OCI-M2 (cell line): ENCODE results near the gene DGCR8.
"Not testable (repeated sequence)": the region's sequence is repeated elsewhere in the genome, so short reads cannot be mapped to it uniquely, and the experiment has no call there.

Experiments used
- DNase-seq: peaks from one replicate; lab custom pipeline; 2025; ENCODE audit not compliant: unreplicated experiment; lab: John Stamatoyannopoulos, UW

Gene DGCR8

DNA sequence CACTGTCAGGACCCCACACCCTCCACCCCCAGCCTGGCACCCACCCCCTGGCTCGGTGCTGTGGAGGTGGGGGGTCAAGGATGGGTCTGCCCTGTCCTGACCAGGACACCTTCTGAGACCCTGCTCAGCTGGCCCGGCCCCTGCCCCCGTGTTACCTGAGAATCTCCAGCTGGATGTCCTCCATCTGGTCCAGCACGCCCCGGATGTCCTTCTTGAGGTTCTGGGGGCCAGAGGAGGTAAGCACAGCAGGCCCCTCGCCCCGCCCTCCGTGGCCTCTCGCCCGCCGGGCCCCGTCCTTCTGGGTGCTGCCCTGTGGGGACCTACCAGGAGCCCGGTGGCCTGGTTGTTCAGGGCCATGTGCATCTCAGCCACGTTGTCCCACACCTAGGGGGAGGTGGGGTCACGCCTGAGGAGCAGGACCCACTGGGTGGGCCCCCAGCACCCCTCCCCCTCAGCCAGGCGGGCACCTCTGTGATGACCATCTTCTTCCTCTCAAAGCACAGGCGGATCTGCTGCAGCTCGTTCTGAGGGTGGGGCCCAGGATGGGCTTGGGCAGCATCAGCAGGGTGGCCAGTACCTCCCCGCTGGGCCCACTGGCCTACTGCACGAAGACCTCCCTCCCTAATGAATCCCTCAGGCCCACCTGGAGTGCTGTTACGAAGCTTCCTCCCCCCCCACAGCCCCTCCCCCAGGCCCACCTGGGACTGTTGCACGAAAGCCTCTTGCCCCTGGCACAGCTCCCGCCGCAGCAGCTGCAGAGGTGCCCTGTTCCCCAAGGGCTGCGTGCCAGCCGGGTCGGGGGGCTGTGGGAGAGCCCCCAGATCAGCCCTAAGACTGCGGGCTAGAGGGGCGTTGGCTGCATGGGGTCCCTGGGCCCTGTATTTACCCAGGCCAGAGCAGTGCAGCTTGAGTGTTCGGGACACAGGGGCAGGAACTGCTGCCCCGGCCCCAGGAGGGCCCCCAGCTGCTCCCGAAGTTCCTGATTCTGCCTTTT, 69.5 kb downstream of the DGCR8 start:
- no peak for DNase-seq

DNA sequence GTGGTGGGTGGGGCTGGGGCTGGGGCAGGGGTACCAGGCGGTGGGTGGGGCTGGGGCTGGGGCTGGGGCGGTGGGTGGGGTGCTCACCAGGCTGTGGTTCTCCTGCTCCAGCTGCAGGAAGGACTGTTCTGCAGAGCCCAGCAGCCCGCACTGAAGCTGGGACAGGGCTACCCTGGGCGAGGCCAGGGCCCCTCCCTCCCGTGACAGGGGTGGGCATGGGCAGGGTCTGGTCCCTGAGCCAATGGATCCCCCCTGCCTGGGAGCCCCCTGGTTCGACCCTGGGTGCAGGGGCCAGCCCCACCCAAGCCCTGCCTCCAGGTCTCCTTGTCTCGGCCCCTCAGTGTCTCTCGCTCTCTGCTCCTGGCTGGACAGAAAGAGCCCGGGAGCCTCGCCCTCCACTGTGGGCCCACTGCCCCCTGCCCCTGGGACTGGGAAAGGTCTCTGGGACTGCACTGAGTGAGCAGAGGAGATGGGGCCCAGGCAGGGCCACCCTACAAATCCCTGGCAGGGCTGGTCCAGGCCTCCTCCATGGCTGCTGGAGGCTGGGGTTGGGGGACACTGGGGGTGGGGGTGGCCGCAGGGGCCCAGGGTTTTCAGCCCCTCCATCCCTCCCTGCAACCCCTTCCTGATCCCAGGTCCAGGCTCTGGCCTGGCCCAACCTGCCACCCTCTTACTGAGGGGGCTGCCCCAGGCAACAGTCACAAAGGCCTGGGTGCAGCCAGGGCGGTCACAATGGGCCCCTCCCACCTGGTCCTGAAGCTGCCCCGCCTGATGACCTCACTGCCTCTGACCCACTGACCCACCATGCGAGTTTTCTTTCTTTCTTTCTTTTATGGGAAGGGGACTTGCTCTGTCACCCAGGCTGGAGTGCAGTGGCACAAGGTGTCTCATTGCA, 70.6 kb downstream of the DGCR8 start, which contains the start of gene CCDC188:
Gene CCDC188, minus strand, starts transcription at position 675 of the 895 bp plus-strand sequence. Its CDS starts 69 bp downstream, at position 606.
- no peak for DNase-seq

DNA sequence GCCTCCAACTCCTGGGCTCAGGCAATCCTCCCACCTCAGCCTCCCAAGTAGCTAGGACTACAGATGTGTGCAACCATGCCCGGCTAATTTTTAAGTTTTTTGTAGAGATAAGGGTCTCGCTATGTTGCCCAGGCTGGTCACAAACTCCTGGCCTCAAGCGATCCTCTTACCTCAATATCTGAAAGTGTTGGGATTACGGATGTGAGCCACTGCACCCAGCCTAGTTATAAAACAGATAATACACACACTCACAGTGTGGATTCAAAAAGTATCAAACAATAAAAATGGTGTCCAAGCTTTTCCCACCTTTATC, 71.2 kb downstream of the DGCR8 start:
- DNase-seq, result no peak

DNA sequence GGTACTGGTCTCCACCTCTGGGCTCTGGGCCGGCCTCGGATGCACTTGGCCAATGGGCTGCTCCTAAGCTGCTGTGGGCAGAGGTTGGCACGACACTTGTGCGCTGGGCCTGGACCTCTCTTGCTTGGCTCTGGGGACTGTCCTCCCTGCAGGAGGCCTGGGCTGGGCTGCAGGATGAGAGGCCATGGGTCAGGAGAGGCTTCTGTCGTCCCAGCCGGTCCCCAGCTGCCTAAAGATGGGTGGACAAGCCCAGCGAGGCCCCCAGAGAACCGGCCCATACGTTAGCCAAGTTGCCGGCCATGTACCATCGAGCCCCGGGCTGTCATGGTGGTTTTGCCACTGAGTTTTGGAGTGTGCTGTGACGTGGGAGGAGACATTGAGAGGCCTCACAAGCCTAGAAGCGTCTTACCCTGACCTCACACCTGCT, 72.4 kb downstream of the DGCR8 start:
- DNase-seq, result no peak

DNA sequence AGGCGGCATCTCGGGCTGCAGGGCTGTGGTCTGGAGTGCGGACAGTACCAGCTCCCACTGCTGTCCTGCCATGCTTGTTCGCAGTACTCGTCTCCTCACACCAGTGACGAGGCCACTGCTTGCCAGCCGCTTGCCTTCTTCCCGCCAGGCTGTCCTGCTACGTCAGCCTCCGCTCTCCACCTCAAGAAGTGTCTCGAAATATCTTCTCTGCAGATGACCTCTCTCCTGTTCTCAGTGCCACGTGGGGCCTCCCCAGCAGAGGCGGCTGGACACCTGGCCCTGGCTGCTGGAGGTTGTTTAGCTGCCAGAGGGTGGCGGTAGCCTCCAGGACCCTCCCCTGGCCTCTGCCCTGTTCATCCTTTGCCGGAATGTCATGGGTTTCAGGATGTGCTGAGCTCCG, 73.9 kb downstream of the DGCR8 start:
- no peak for DNase-seq

GRCh38 chr22:20154602-20155187, 74.7 kb downstream of the DGCR8 start:
- DNase-seq, result no peak

DNA sequence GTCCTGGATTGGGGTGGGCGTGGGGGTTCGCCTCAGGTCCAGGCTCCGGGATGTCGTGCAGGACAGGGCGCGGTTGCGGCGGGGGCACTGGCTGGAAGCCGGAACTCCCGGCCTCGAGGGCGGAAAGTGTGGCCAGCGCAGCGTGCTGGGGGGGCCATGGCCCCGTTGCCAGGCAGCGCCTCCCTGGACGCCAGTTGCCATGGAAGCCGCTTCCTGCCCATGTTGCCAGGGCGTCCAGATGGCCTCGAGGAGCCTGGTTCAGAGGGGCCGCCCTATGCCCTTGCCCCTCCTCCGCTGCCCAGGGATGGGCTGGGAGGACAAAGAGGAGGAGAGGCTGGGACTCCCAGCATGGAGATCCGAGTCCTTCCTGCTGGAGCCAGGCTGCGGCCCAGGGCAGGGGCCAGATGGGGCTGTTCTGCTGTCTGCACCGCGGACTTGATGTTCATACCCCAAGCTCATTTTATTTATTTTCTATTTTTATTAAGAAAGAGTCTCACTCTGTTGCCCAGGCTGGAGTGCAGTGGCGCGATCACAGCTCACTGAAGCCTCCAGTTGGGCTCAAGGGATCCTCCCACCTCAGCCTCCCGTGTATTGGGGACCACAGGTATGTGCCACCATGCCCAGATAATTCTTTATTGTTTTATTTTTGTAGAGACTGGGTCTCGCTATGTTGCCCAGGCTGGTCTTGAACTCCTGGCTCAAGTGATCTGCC, 75.4 kb downstream of the DGCR8 start:
- DNase-seq, result no peak

DNA sequence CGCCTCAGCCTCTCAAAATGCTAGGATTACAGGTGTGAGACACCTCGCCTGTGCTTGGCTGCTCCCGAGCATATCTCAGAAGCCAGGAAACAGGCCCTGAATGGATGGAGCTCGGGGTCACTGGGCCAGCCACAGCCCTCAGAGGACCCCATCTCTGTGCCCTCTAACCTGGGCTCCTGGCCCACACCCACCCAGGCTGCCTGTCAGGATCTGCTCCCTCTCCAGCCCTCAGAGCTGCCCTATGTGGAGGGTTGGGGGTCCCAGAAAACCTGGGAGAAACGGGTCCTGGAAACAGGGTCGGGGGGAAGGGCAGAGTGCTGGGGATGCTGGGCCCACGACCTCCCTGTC, 76.0 kb downstream of the DGCR8 start:
- DNase-seq, result no peak

GRCh38 chr22:20156611-20157429, 76.8 kb downstream of the DGCR8 start:
- no peak for DNase-seq

DNA sequence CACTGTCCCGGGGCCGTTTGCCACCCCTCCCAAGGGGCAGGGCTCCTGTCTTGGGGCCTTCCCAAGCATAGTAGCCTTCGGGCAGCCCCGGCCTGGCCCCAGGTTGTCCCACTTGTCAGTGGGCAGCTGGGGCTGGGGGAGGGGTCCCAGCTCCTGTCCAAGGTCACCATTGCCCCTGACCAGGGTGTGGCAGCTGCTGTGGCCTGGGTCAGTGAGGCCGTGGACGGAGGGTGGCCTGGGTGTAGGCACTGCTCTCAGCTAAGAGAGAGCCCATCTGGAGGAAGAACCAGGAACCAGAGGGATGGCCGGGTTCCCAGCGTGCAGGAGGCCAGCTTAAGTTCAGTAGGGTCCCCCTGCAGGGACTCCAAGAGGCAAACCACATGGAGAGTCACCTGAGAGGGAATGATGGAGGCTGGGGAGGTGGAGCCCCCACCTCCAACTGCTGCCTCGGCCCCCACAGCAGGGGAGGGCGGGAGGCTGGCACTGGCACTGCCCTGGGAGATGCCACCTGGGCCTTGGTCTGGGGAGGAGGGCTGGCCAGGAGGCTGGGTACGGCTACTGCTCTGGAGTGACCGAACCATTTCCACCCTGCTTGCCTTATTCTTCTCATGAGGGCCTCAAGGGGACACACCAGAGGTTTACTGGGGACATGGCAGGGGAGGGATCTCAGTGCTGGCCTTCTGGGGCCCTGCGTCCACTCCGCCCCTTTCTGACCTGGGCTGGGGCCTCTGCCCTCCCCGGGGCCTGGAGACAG, 77.6 kb downstream of the DGCR8 start:
- DNase-seq, result no peak

DNA sequence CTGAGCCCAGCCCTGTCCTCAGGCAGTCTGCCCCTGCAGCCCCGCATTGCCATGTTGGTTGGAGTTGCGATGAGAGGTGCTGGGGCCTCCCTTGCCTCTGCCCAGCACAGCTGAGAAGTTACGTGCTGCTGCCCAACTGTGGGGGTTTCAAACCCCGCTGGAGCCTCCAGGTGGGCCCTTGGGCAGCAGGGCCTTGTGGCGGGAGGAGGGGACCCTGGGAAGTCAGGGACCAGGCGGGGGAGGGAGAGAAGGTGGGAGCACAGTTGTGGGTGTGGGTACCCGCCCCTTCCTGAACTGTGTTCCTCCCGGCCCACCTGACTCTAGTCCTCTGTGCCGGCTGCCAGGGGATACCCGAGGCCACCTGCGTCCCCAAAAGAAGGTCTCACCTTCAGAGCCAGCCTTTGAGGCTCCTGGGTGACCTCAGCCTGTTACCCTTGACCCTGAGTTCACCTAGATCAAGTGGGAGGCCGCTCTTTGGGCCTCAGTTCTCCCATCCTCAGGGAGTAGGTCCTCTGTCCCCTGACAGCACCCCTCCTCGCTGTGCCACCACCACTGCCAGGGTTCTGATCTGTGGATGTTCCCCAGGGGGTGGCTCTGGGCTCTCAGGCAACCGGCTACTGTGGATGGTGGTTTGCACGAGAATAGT, 78.5 kb downstream of the DGCR8 start:
- DNase-seq, result no peak

DNA sequence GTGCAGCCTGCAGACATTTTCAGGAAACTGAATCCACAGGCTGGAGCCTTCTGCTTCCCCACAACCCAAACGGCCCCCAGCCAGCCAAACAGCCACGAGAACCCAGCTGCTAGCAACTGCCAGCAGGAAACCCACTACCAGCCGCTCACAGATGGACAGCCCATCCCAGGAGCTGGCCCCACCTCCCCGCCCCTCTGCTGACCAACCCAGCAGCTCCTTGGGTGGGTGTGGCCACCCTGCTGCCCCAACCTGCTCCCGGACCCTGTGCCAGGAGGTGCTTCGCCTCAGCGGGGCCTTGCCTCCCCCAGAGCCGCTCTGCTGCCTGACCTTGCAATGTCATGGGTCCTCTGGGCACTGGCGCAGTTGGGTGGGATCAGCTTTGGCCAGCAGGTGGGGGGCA, 79.0 kb downstream of the DGCR8 start:
- DNase-seq, result no peak

DNA sequence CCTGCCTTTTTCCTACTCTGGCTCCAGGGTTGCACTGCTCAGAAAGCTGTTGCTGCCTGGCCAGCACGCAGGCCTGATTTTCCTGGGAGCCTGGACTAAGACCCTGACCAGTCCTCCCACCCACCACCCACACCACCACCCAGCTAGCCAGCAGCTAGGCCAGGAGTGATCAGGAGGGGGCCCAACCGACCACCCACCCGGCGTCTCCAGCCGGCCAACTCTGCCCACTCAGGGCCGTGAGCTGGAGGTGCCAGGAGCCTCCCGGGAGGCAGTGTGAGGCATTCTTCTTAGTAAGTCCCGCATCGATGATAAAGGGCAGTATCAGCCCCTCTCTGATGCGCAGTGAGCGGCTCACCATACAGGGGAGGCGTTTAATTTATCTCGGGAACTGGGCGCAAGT, 79.5 kb downstream of the DGCR8 start:
- DNase-seq, result not testable (repeated sequence)

DNA sequence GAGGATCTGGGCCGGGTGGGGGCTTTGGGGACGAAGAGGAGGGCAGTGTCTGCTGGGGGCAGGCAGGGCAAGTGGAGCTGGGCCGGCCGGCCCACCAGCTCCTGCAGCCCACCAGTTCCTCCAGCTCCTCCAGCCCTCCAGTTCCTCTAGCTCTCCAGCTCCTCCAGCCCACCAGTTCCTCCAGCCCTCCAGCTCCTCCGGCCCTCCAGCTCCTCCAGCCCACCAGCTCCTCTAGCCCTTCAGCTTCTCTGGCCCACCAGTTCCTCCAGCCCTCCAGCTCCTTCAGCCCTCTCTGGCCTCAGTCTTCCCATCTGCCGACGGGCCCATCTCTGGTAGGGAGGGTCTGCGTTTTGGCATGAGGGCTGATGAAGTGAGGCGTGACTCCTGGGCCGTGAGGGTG, 80.0 kb downstream of the DGCR8 start:
- no peak for DNase-seq
